ENCODE results near the gene PKP3.

DNA sequence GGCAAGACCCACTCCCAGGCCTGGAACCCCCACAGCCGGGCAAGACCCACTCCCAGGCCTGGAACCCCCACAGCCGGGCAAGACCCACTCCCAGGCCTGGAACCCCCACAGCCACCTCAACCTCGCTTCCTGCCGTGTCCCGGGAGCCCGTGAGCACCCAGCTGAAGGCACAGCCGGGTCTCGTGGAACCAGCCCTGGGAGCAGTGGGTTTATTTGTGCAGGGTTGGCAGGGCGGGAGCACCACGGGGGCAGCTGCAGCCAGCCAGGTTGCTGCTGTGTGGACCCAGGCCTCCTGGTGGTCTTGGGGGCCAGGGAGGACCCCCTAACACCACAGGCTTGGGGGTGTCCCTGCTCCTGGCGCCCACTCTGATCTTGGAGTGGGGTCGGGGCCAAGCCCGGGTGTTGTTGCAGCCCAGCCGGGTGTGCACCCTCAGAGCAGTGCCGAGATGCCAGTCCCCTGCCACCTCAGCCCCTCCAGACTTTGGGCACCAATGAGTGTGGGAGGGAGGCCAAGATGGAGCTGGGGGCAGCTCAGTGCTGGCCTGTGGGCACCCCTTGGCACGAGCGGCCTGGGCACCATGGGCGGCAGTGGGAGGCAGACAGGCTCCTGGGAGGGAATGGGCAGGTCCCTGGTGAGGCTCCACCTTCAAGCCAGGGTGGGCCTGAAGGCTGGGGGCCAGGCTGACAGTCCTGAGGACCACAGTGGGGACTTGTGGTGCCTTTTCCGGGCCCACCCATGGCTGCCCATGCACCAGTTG is 8.2 kb upstream of the PKP3 start:
- no peak for TF ChIP-seq CTCF (IDR thresholded peaks at IDR 0.05)
- TF ChIP-seq POLR2A (IDR thresholded peaks at IDR 0.05): no peak

Measured in sigmoid colon (tissue), 3 donors.